ENCODE results near the gene MTCL1.

Gene MTCL1

DNA sequence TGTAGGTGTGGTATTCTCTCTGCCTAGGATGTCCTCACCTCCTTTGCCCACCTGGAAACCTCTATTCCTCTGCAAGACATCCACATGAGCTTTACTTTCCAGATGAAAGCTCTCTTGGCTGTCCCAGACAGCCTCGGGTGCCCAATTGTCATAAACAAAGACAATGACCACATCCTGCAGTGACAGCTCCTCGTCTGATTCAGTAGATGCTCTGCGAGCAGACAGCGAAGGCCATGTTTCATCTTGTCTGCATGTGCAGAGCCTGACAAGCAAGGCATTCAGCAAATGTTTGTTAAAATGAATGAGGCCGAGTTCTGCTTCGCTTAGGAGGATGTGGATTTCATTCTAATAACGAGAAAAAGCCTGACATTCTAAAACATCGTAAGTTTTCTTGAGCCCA, 150.9 kb downstream of the MTCL1 start:
- no peak for DNase-seq (ENCODE audit: insufficient read length, low spot score)
- FAIRE-seq, result no peak
- TF ChIP-seq, protein P1, sequence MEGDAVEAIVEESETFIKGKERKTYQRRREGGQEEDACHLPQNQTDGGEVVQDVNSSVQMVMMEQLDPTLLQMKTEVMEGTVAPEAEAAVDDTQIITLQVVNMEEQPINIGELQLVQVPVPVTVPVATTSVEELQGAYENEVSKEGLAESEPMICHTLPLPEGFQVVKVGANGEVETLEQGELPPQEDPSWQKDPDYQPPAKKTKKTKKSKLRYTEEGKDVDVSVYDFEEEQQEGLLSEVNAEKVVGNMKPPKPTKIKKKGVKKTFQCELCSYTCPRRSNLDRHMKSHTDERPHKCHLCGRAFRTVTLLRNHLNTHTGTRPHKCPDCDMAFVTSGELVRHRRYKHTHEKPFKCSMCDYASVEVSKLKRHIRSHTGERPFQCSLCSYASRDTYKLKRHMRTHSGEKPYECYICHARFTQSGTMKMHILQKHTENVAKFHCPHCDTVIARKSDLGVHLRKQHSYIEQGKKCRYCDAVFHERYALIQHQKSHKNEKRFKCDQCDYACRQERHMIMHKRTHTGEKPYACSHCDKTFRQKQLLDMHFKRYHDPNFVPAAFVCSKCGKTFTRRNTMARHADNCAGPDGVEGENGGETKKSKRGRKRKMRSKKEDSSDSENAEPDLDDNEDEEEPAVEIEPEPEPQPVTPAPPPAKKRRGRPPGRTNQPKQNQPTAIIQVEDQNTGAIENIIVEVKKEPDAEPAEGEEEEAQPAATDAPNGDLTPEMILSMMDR (IDR thresholded peaks at IDR 0.05; ENCODE audit: insufficient read depth, missing control alignments), result no peak

DNA sequence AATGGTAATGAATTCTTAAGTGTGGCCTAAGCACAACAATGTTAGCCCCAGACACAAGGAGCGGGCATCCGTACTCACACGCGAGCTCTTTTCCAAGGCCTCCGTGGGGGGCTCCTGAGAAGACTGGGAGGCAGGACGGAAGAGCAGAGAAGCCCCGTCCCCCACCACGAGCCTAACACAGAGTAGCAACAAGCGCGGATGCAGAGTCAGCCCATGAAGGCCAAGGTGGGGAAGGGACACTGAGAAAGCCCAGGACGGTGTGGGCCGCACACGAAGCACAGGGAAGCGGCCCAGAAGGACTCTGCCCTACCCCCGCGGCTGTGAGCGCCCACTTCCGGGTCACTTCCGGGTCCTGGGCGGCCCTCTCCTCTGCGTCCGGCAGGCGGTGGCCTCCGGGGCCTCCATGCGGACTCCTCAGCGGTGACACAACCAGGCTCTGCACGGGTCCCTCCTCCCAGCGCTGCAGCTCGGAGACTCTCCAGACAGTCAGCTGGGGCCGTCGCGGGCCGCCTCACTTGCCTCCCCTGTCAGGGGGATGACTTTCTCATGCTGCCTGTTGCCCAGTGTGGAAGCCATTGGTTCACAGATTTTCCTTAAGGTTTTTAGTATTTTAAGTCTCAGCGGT, 151.5 kb downstream of the MTCL1 start:
- FAIRE-seq (no peak), DNase-seq (ENCODE audit: insufficient read length, low spot score) (no peak)
- TF ChIP-seq, protein P1 (IDR thresholded peaks at IDR 0.05; ENCODE audit: insufficient read depth, missing control alignments), result no peak

DNA sequence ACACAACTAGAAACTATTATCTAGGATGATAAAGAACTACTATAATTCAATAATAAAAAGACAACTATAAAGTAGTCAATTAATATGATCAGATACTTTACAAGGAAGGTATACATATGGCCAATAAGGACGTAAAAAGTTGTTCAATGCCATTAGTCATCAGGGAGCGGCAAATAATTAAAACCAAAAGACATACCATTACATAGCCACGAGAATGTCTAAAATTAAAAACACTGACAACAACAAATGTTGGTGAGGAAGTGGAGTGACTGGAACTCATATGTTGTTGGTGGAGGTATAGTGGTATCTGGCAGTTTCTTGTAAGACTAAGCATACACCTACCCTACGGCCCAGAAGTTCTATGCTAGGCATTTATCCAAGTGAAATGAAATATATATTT, 152.4 kb downstream of the MTCL1 start:
- TF ChIP-seq, protein P1 (IDR thresholded peaks at IDR 0.05; ENCODE audit: insufficient read depth, missing control alignments), result no peak
- FAIRE-seq, result no peak

DNA sequence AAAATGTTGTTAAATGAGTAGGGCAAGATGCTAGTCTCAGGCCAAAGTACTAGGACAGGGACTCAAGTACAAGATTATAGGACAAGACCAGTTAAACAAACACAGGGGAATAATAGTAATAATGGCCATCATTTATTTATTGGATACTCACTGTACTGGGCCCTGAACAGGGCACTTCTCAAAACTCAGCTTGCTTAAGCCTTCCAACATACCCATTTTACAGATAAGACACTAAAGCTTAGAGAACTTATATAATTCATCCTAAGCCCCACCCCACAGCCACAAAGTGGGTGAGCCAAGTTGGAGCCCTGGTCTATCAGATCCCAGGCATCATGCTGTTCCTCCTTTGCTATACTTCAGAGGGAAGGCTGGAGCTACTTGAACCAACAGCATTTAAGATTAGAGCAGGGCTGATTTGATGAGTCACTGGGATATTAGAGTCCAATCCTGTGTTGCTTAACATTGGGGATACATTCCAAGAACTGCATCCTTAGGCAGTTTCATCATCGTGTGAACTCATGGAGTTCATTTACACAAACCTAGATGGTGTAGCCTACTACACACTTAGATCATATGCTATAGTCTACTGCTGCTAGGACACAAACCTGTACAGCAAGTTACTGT, 153.6 kb downstream of the MTCL1 start:
- TF ChIP-seq, protein P1 (IDR thresholded peaks at IDR 0.05; ENCODE audit: insufficient read depth, missing control alignments), result no peak
- no peak for FAIRE-seq
- DNase-seq (ENCODE audit: insufficient read length, low spot score), result no peak

More for the DNA sequence above, 152.4 kb downstream of the MTCL1 start:
- DNase-seq (ENCODE audit: insufficient read length, low spot score), result no peak

DNA sequence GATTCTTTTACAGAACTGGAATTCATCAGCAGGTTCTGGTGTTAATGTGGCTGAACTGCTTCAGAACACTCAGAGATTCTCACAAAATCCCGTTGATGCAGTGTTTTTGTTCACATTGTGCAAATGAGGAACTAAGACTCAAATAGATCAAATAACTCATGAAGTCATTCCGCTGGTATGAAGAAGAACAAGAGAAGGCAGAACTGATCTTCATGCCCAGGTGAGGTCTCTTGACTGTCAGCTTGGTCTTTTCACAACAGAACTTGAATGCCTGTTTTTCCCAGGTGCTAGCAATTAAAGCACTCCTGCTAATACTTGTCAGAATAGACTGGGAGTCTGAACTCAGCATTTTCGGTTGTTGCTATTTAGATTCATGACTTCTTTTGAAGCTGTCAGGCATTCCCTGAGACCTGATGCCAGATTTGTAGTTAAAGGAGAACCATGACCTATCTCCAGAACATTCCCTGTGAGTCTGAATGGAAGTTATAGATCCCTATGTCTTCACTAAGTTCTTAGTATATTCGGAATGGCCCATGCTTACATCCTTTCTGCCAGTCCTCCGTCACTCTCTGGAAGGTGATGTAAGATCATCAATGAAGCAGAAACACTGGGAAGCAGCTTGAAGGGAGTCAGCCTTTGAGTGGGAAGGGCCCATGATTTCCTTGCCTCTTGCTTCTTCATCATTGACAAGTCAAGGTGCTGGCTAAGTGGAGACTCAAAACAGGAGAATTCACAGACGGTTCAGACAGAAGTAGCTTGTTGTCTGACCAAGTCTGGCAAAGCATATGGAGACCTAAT, 155.7 kb downstream of the MTCL1 start:
- DNase-seq (ENCODE audit: insufficient read length, low spot score), result no peak
- TF ChIP-seq, protein P1 (IDR thresholded peaks at IDR 0.05; ENCODE audit: insufficient read depth, missing control alignments), result no peak
- FAIRE-seq, result no peak

DNA sequence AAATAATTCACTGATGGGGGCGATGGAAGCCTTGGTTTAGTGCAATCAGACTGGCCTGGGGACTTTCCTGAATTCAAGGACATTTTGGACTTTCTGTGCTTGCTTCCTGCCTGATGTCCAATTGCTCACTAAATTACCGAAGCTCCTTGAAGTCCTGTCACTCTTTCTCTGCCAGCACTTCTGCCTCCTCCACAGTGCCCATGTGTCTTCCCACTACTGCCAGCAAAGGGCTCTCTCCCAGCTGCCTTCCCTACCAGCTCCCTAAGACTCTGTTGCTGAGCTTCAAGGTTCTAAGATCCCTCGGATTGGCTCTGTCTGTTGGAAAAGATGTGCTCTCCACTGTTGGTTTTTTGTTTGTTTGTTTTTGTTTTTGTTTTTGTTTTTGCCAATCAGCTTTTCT, 158.1 kb downstream of the MTCL1 start:
- no peak for FAIRE-seq
- TF ChIP-seq, protein P1 (IDR thresholded peaks at IDR 0.05; ENCODE audit: insufficient read depth, missing control alignments), result no peak
- DNase-seq (ENCODE audit: insufficient read length, low spot score), result no peak
